Vagina (tissue), 2 donors: ENCODE data around the gene GHR. TPM values are rescaled to one million over a fixed set of nuclear protein-coding genes. Genes with fewer than 3 reads are reported as not detected.

Experiments used
- DNase-seq, 2 donors: peaks; one replicate each; pipeline ENCODE4 v3.0.0-alpha.2; 2017; ENCODE audit errors: extremely low spot score in 2 of 2
- H3K27ac ChIP-seq: fragments of 200-600 bp; sonication (generic); one replicate; pipeline ENCODE4 v1.5.1; 2019
- H3K27me3 ChIP-seq: fragments of 200-600 bp; sonication (generic); one replicate; pipeline ENCODE4 v1.5.1; 2019
- H3K36me3 ChIP-seq, 2 donors: fragments of 200-600 bp; sonication (generic); one replicate each; pipeline ENCODE4 v1.5.1; 2017 to 2019
- H3K4me1 ChIP-seq: fragments of 200-600 bp; sonication (generic); one replicate; pipeline ENCODE4 v1.5.1; 2019
- H3K4me3 ChIP-seq, 2 donors: fragments of 200-600 bp; sonication (generic); 1 replicate in 1 of 2; 2 replicates in 1 of 2; pipeline ENCODE4 v1.5.1; 2016 to 2019
- H3K9me3 ChIP-seq: fragments of 200-600 bp; sonication (generic); one replicate; pipeline ENCODE4 v1.5.1; 2019
- POLR2A ChIP-seq, 2 donors: fragments of 450-650 bp; IDR thresholded peaks; one replicate each; pipeline ENCODE4 v1.6.1; 2017; ENCODE audit warnings: antibody characterized with exemption in 2 of 2, mild to moderate bottlenecking in 2 of 2, moderate library complexity in 2 of 2
- POLR2AphosphoS5 ChIP-seq, 2 donors: sonication (generic); formaldehyde crosslinking; IDR thresholded peaks; one replicate each; pipeline ENCODE4 v1.9.0; 2017; ENCODE audit warnings: antibody characterized with exemption in 2 of 2, mild to moderate bottlenecking in 2 of 2, low read depth in 1 of 2; ENCODE audit not compliant: insufficient read depth in 1 of 2
- intact Hi-C: fragments of 100-400 bp; cut with DNase I; formaldehyde crosslinking; loops from one replicate; pipeline ENCODE4 v1.15.1; 2023
- total RNA-seq: library from RNA; depleted of rRNA; stranded (reverse); fragments of >200 nt; gene quantifications from one replicate; pipeline ENCODE4 v1.2.3, GENCODE V29; 2016
- TF ChIP-seq, protein P1 (sequence below), 3 experiments: fragments of 450-650 bp in 2 of 3; fragments of 200-600 bp in 1 of 3; sonication (generic) in 1 of 3; IDR thresholded peaks; one replicate each; pipeline ENCODE4 v1.5.1; 2017 to 2019; ENCODE audit warnings: antibody characterized with exemption in 3 of 3, mild to moderate bottlenecking in 2 of 3, moderate library complexity in 2 of 3

The GHR gene
- total RNA-seq, 1 donor from 2014 or later, result 16.7 TPM

DNA sequence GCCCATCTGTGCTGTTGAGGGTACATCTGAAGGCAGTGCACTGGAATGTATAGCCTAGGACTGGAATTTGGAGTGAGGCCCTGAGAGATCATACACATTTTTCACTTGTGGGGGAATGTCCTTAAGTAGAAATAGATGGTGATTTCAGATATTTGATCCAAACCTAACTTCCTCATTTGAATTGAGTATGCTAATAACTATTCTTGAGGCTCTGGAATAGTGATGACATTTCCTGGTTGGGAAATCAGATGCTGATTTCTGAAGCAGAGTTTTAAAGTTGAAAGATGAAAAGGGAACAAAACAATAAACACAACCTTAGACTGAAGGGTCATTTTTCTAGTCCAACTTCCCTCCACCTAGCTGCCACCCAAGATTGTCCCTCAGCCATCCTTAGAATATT, 170.4 kb downstream of the GHR start:
- DNase-seq, result no peak

DNA sequence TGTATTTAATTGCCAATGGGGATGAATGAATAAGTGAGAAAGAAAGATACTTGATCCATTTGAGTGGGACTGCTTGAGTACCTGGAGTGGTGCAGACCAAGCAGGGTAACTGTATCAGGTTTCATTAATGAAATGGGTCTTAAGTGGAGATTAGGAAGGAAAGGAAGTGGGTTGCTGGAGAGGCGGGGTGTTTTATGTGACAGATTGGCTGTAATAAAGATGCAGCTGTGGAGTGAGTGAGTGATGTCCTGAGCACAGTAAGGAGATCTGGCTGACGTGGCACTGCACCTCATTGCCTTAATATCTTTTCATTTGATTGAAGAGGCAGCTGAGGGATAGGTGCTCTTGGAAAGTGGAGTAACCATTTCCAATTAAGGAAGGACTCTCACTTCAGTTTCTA, 172.4 kb downstream of the GHR start:
- H3K9me3 ChIP-seq, result no peaks in the 10 kb centered on the region
- no peak for TF ChIP-seq POLR2A (IDR thresholded peaks at IDR 0.05)
- TF ChIP-seq, protein P1, sequence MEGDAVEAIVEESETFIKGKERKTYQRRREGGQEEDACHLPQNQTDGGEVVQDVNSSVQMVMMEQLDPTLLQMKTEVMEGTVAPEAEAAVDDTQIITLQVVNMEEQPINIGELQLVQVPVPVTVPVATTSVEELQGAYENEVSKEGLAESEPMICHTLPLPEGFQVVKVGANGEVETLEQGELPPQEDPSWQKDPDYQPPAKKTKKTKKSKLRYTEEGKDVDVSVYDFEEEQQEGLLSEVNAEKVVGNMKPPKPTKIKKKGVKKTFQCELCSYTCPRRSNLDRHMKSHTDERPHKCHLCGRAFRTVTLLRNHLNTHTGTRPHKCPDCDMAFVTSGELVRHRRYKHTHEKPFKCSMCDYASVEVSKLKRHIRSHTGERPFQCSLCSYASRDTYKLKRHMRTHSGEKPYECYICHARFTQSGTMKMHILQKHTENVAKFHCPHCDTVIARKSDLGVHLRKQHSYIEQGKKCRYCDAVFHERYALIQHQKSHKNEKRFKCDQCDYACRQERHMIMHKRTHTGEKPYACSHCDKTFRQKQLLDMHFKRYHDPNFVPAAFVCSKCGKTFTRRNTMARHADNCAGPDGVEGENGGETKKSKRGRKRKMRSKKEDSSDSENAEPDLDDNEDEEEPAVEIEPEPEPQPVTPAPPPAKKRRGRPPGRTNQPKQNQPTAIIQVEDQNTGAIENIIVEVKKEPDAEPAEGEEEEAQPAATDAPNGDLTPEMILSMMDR (IDR thresholded peaks at IDR 0.05), result no peak
- no peak for TF ChIP-seq POLR2AphosphoS5 (IDR thresholded peaks at IDR 0.05; ENCODE audit: insufficient read depth in 1 of 2, low read depth in 1 of 2)
- no peak overlapping the region for H3K4me3 ChIP-seq
- DNase-seq, result no peak
- intact Hi-C loops, result no loop called here
- H3K27ac ChIP-seq, result no peak overlapping the region
- no peaks in the 10 kb centered on the region for H3K36me3 ChIP-seq
- H3K27me3 ChIP-seq, result no peaks in the 10 kb centered on the region
- peaks cover 10% of the 10 kb centered on the region for H3K4me1 ChIP-seq

More for the DNA sequence above, 170.4 kb downstream of the GHR start:
- no peaks in the 10 kb centered on the region for H3K36me3 ChIP-seq
- no peaks in the 10 kb centered on the region for H3K27me3 ChIP-seq
- H3K9me3 ChIP-seq, result no peaks in the 10 kb centered on the region
- TF ChIP-seq POLR2AphosphoS5 (IDR thresholded peaks at IDR 0.05; ENCODE audit: insufficient read depth in 1 of 2, low read depth in 1 of 2) (no peak), POLR2A (IDR thresholded peaks at IDR 0.05) (no peak)
- TF ChIP-seq, protein P1 (IDR thresholded peaks at IDR 0.05), result no peak
- no peak overlapping the region for H3K27ac ChIP-seq
- intact Hi-C loops, result no loop called here
- H3K4me1 ChIP-seq, result peaks cover 16% of the 10 kb centered on the region
- H3K4me3 ChIP-seq, result no peak overlapping the region

DNA sequence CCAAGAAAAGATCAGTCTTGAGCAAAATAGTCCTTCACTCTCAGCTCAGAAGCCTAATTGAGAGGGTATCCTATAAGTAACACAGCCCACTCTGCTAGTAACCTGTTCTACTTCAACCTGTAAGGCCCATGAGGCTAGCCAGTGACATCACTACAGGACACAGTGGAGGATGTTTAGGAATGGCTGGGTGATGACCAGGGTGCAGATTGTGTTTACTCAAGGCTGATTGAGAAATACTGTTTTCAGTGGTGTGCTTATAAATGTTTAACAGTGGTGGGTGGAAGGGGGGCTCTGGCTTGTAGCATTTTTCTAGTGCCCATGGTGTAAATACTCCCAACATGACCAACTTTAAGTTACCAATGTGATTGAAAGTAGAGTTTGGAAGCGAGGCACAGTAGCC, 173.6 kb downstream of the GHR start:
- Histone ChIP-seq H3K9me3 (no peaks in the 10 kb centered on the region), H3K36me3 (no peaks in the 10 kb centered on the region), H3K27ac (no peak overlapping the region), H3K4me1 (no peaks in the 10 kb centered on the region), H3K27me3 (no peaks in the 10 kb centered on the region), H3K4me3 (no peak overlapping the region)
- intact Hi-C loops, result no loop called here
- DNase-seq, result no peak
- TF ChIP-seq POLR2AphosphoS5 (IDR thresholded peaks at IDR 0.05; ENCODE audit: insufficient read depth in 1 of 2, low read depth in 1 of 2), result no peak
- TF ChIP-seq, protein P1 (IDR thresholded peaks at IDR 0.05), result no peak
- no peak for TF ChIP-seq POLR2A (IDR thresholded peaks at IDR 0.05)

DNA sequence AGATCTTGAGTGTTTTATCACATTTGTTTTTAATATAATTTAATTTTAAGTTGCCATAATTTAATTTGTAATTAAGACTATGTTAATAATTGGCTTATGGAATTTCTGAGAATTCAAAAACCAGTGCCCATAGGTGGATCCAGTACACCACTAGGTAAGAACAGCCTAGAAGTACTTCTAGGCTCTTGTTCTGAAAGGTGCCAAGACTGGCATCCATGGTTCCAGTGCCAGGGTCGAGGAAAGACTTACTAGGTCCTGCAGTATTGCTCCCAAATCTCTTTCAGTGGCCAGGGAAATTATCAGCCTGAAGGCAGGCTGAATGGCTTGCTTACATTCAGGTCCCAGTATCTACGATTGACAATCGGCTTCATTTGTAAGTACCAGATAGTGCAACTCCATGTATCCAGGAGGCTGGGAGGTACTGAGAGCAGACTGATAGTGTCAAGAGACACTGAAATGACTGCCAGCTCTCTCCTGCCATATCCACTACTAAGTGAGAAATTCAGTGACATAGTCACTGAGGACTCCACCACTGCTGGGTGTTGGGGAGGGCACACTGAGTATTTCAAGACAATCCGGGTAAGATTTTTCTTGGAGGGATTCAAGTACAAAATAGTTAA, 174.2 kb downstream of the GHR start:
- no peak overlapping the region for H3K27ac ChIP-seq
- intact Hi-C loops, result no loop called here
- no peak overlapping the region for H3K4me3 ChIP-seq
- TF ChIP-seq, protein P1 (IDR thresholded peaks at IDR 0.05), result no peak
- TF ChIP-seq POLR2AphosphoS5 (IDR thresholded peaks at IDR 0.05; ENCODE audit: insufficient read depth in 1 of 2, low read depth in 1 of 2) (no peak), POLR2A (IDR thresholded peaks at IDR 0.05) (no peak)
- no peaks in the 10 kb centered on the region for H3K36me3 ChIP-seq
- H3K27me3 ChIP-seq, result no peaks in the 10 kb centered on the region
- no peaks in the 10 kb centered on the region for H3K9me3 ChIP-seq
- no peaks in the 10 kb centered on the region for H3K4me1 ChIP-seq
- DNase-seq, result no peak

DNA sequence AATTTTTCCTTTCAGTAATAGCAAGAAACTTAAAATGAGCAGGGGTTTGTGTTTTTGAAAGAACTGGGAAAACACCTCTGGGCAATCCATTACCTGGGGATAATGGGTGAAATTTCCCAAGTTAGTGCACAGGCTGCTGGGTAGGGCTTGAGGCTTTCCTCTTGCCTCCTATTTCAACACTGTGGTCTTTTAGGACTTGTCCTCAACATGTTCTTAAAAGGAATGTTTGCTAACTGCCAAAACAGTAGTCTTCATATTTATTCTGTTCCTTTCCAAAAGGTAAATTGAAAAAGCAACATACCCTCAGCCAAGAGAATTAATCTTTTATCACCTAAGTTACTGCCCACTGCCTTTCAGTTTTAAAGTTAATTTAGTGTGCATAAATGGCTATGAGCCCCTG, 175.1 kb downstream of the GHR start:
- Histone ChIP-seq H3K27me3 (no peaks in the 10 kb centered on the region), H3K36me3 (no peaks in the 10 kb centered on the region), H3K4me1 (no peaks in the 10 kb centered on the region), H3K4me3 (no peak overlapping the region), H3K27ac (no peak overlapping the region), H3K9me3 (no peaks in the 10 kb centered on the region)
- TF ChIP-seq, protein P1 (IDR thresholded peaks at IDR 0.05), result no peak
- TF ChIP-seq POLR2A (IDR thresholded peaks at IDR 0.05), result no peak
- TF ChIP-seq POLR2AphosphoS5 (IDR thresholded peaks at IDR 0.05; ENCODE audit: insufficient read depth in 1 of 2, low read depth in 1 of 2), result no peak
- DNase-seq, result no peak
- intact Hi-C loops, result no loop called here
